ENCODE measurements around the gene MTLN. TPM values are rescaled to one million over a fixed set of nuclear protein-coding genes. Genes with fewer than 3 reads are reported as not detected.
"Not testable (repeated sequence)": the region's sequence is repeated elsewhere in the genome, so short reads cannot be mapped to it uniquely, and the experiment has no call there.

Gene MTLN
- polyA plus RNA-seq, 1 experiment: 6.0 TPM

DNA sequence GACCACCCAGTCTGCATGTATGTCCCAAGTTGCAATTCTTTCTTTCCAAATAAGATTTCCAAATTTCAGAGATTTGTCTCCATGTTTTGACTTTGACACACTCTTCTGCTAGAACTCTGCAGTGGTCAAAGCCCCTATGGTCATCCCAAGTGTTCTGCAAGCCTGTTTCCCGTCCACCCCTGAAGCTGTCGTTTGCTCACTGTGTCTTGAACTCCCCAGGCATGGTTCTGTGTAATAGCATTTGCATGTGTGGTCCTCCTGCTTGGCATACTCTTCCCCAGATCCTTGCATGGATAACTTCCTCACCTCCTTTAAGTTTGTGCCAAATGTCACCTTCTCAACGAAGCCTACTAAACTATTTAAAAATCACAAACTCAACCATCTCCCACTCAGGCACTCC lies 3.9 kb upstream of the MTLN start:
- H3K27me3 ChIP-seq (ENCODE audit: control insufficient read depth, insufficient read depth, low read length): peaks cover 27% of the 10 kb centered on the region
- no peak overlapping the region for H3K27ac ChIP-seq (ENCODE audit: low read depth, low read length)
- no peak overlapping the region for H3K4me3 ChIP-seq (ENCODE audit: low read depth, low read length)
- TF ChIP-seq, protein P1, sequence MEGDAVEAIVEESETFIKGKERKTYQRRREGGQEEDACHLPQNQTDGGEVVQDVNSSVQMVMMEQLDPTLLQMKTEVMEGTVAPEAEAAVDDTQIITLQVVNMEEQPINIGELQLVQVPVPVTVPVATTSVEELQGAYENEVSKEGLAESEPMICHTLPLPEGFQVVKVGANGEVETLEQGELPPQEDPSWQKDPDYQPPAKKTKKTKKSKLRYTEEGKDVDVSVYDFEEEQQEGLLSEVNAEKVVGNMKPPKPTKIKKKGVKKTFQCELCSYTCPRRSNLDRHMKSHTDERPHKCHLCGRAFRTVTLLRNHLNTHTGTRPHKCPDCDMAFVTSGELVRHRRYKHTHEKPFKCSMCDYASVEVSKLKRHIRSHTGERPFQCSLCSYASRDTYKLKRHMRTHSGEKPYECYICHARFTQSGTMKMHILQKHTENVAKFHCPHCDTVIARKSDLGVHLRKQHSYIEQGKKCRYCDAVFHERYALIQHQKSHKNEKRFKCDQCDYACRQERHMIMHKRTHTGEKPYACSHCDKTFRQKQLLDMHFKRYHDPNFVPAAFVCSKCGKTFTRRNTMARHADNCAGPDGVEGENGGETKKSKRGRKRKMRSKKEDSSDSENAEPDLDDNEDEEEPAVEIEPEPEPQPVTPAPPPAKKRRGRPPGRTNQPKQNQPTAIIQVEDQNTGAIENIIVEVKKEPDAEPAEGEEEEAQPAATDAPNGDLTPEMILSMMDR (IDR thresholded peaks at IDR 0.05; ENCODE audit: low read depth, low read length): no peak
- DNase-seq (ENCODE audit: low read depth, low spot score): no peak
- POLR2A ChIA-PET: no interaction called here
- peaks cover 4% of the 10 kb centered on the region for H3K9me3 ChIP-seq (ENCODE audit: control insufficient read depth, insufficient read depth, low read length)
- CTCF ChIA-PET: no interaction called here

- POLR2A ChIA-PET: no interaction called here
These were observed 3.3 kb upstream of the MTLN start for GRCh38 chr2:110215566-110216158.

GRCh38 chr2:110215091-110215490 lies 2.7 kb upstream of the MTLN start:
- peaks cover 4% of the 10 kb centered on the region for H3K9me3 ChIP-seq (ENCODE audit: control insufficient read depth, insufficient read depth, low read length)
- no peak overlapping the region for H3K4me3 ChIP-seq (ENCODE audit: low read depth, low read length)
- TF ChIP-seq, protein P1 (IDR thresholded peaks at IDR 0.05; ENCODE audit: low read depth, low read length): no peak
- CTCF ChIA-PET: no interaction called here
- DNase-seq (ENCODE audit: low read depth, low spot score): no peak
- H3K27ac ChIP-seq (ENCODE audit: low read depth, low read length): no peak overlapping the region
- H3K27me3 ChIP-seq (ENCODE audit: control insufficient read depth, insufficient read depth, low read length): peaks cover 26% of the 10 kb centered on the region
- POLR2A ChIA-PET: no interaction called here

More at GRCh38 chr2:110215566-110216158, 3.3 kb upstream of the MTLN start:
- H3K27me3 ChIP-seq (ENCODE audit: control insufficient read depth, insufficient read depth, low read length): peaks cover 27% of the 10 kb centered on the region
- peaks cover 4% of the 10 kb centered on the region for H3K9me3 ChIP-seq (ENCODE audit: control insufficient read depth, insufficient read depth, low read length)
- TF ChIP-seq, protein P1 (IDR thresholded peaks at IDR 0.05; ENCODE audit: low read depth, low read length): no peak
- H3K27ac ChIP-seq (ENCODE audit: low read depth, low read length): no peak overlapping the region
- CTCF ChIA-PET: no interaction called here
- DNase-seq (ENCODE audit: low read depth, low spot score): no peak
- H3K4me3 ChIP-seq (ENCODE audit: low read depth, low read length): no peak overlapping the region

GRCh38 chr2:110213522-110213921 lies 1.2 kb upstream of the MTLN start:
- DNase-seq (ENCODE audit: low read depth, low spot score); POLR2A ChIA-PET; H3K9me3 ChIP-seq (ENCODE audit: control insufficient read depth, insufficient read depth, low read length); H3K27ac ChIP-seq (ENCODE audit: low read depth, low read length); H3K4me3 ChIP-seq (ENCODE audit: low read depth, low read length): not testable (repeated sequence)
- H3K27me3 ChIP-seq (ENCODE audit: control insufficient read depth, insufficient read depth, low read length): peaks cover 20% of the 10 kb centered on the region
- CTCF ChIA-PET: interaction anchor here (1.1 kb wide), 1 partner anchor 38 kb away, joined by 3 read pairs; no protein-coding TSS in a partner anchor

DNA sequence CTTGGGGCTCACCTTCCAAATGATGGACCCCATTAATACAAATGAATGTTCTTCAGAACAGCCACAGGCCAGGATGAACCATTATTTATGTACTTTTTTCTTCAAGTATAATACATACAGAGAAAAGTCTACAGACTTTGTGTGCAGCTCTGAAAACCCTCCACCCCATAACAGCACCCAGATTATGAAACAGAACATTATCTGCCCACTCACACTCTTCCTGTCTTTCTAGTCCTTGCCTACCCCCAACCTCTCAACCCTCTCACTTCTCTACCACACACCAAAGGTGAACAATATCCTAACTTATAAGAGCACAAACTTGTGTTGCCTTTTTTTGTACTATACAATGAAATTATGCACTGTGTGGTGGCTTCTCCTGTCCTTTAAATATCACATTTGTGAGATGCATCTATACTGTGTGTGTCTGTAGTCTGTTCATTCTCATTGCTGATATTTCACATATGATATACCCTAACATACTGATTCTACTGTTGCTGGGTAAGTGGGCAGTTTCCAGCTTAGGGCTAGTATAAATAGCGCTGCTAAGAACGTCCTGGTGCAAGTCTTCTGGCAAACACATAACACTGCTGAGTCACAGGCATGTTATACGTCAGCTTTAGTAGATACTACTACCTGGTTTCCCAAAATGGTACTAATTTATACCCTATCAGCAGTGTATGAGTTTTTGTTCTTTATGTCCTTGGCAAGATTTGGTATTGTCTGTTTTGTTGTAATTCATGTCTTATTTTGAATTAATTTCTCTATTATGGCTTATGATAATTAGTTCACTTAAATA lies 6.5 kb downstream of the MTLN start:
- ChIA-PET CTCF (no interaction called here), POLR2A (no interaction called here)
- no peak for DNase-seq (ENCODE audit: low read depth, low spot score)
- no peak overlapping the region for H3K4me3 ChIP-seq (ENCODE audit: low read depth, low read length)
- TF ChIP-seq, protein P1 (IDR thresholded peaks at IDR 0.05; ENCODE audit: low read depth, low read length): no peak
- no peaks in the 10 kb centered on the region for H3K9me3 ChIP-seq (ENCODE audit: control insufficient read depth, insufficient read depth, low read length)
- H3K27me3 ChIP-seq (ENCODE audit: control insufficient read depth, insufficient read depth, low read length): no peaks in the 10 kb centered on the region
- H3K27ac ChIP-seq (ENCODE audit: low read depth, low read length): no peak overlapping the region
